GM12878 (cell line): ENCODE results near the gene THRA. TPM values are rescaled to one million over a fixed set of nuclear protein-coding genes. Genes with fewer than 3 reads are reported as not detected.

Source experiments
- ATAC-seq: fragments of 200-7000 bp; cut with Tn5 transposase; 3 replicates; pipeline ENCODE4 v1.9.1; 2020; ENCODE audit warnings: mild to moderate bottlenecking, moderate library complexity
- BruUV-seq: library from RNA; stranded (reverse); fragments of 400-500 nt; replicated peaks from 2 replicates; lab custom pipeline; 2021; lab: Mats Ljungman, UMichigan
- CTCF ChIA-PET: fragments of 300-600 bp; sonication (Branson Sonifier 250); formaldehyde crosslinking; extraction: SDS; loops from one replicate; lab custom pipeline; 2021; ENCODE audit warnings: inconsistent platforms; lab: Yijun Ruan, JAX
- POLR2A ChIA-PET: fragments of 350-600 bp; formaldehyde crosslinking; extraction: SDS; loops from one replicate; lab custom pipeline; 2021; ENCODE audit warnings: inconsistent platforms; lab: Charles Lee
- RAD21 ChIA-PET: fragments of 300-600 bp; sonication (Branson Sonifier 250); formaldehyde crosslinking; loops from one replicate; lab custom pipeline; 2023; ENCODE audit warnings: antibody characterized with exemption; ENCODE audit not compliant: unreplicated experiment; lab: Charles Lee
- SMC1A ChIA-PET: fragments of 300-600 bp; sonication (Branson Sonifier 250); formaldehyde crosslinking; loops from one replicate; lab custom pipeline; 2023; ENCODE audit not compliant: unreplicated experiment, uncharacterized antibody; lab: Charles Lee
- DNase-seq: peaks from one replicate; pipeline ENCODE4 v3.0.0-alpha.2; 2011; ENCODE audit warnings: low read depth, low spot score
- FAIRE-seq: peaks from 3 replicates; lab custom pipeline; 2011; peaks lifted over from hg19 to GRCh38; lab: Jason Lieb, UNC
- H2AFZ ChIP-seq: 2 replicates; pipeline ENCODE4 v1.6.0; 2011; ENCODE audit warnings: low read depth, low read length, control low read depth; ENCODE audit not compliant: control insufficient read depth
- H3K27ac ChIP-seq: 2 replicates; pipeline ENCODE4 v1.5.1; 2011; ENCODE audit warnings: control low read depth; ENCODE audit not compliant: control insufficient read depth, insufficient read depth
- H3K27me3 ChIP-seq, 2 experiments: replicated peaks in 1 of 2; 2 replicates each; pipeline versions ENCODE4 v1.6.0 to v1.6.1; 2011; ENCODE audit warnings: low read length in 1 of 2; ENCODE audit not compliant: control insufficient read depth in 2 of 2, insufficient read depth in 2 of 2
- H3K36me3 ChIP-seq, 2 experiments: 2 replicates each; pipeline ENCODE4 v1.5.1; 2011; ENCODE audit warnings: low read length in 1 of 2; ENCODE audit not compliant: control insufficient read depth in 2 of 2, insufficient read depth in 2 of 2
- H3K4me1 ChIP-seq: 2 replicates; pipeline ENCODE4 v1.6.1; 2011; ENCODE audit warnings: mild to moderate bottlenecking, low read length, moderate library complexity, mixed read lengths; ENCODE audit not compliant: control insufficient read depth, insufficient read depth
- H3K4me2 ChIP-seq: 2 replicates; pipeline ENCODE4 v1.6.0; 2011; ENCODE audit warnings: control low read depth; ENCODE audit not compliant: control insufficient read depth, insufficient read depth
- H3K4me3 ChIP-seq: fragments of 200-600 bp; sonication (generic); 2 replicates; pipeline ENCODE4 v1.5.1; 2016
- H3K79me2 ChIP-seq: 2 replicates; pipeline ENCODE4 v1.6.0; 2011; ENCODE audit warnings: low read length; ENCODE audit not compliant: control insufficient read depth, insufficient read depth
- H3K9ac ChIP-seq: 2 replicates; pipeline ENCODE4 v1.8.0; 2011; ENCODE audit warnings: low read length, control low read depth, mixed read lengths; ENCODE audit not compliant: control insufficient read depth, insufficient read depth
- H3K9me3 ChIP-seq: replicated peaks from 3 replicates; pipeline ENCODE4 v1.5.1; 2011; ENCODE audit warnings: mild to moderate bottlenecking, low read length; ENCODE audit not compliant: control insufficient read depth, insufficient read depth
- H4K20me1 ChIP-seq: 2 replicates; pipeline ENCODE4 v1.6.0; 2011; ENCODE audit not compliant: control insufficient read depth, insufficient read depth
- HCFC1 ChIP-seq: fragments of 150-350 bp; IDR thresholded peaks from 2 replicates; pipeline ENCODE4 v1.6.1; 2014; ENCODE audit warnings: low read length
- MTA3 ChIP-seq: IDR thresholded peaks from 2 replicates; pipeline ENCODE4 v1.6.1; 2012; ENCODE audit warnings: low read length, inconsistent platforms, borderline replicate concordance
- WRNIP1 ChIP-seq: IDR thresholded peaks from 2 replicates; pipeline ENCODE4 v1.6.1; 2011; ENCODE audit warnings: low read depth, low read length, improper control_type of control experiment, borderline replicate concordance
- WGBS: methylation state at CpG from one replicate; pipeline ENCODE4 v1.1.6; 2016; ENCODE audit warnings: low lambda C conversion rate; ENCODE audit not compliant: insufficient replicate concordance, insufficient coverage; ENCODE audit errors: missing lambda C conversion rate; 5-methylcytosine and 5-hydroxymethylcytosine counted together
- in situ Hi-C: fragments of 300-500 bp; cut with MboI; formaldehyde crosslinking; loops from 9 replicates; pipeline ENCODE4 v1.14.3; 2018; ENCODE audit warnings: mixed read lengths
- intact Hi-C: fragments of 100-400 bp; cut with micrococcal nuclease; formaldehyde crosslinking; loops from one replicate; pipeline ENCODE4 v1.14.2; 2022; ENCODE audit not compliant: unreplicated experiment
- polyA plus RNA-seq, 11 experiments: library from polyadenylated mRNA; depleted of rRNA in 4 of 11; unstranded in 6 of 11; stranded (reverse) in 5 of 11; fragments of >200 nt; fragmentation: Nextera tagmentation in 4 of 11; fragmentation: Illumina TruSeq in 1 of 11; extraction: Ambion mirVana in 4 of 11; extraction: Trizol in 1 of 11; gene quantifications; 1 replicate in 1 of 11; 2 replicates in 10 of 11; pipeline versions ENCODE4 v1.2.1 to v1.2.3, GENCODE V29; 2011 to 2016; ENCODE audit warnings: inconsistent platforms in 2 of 11, missing spikeins in 2 of 11, low read depth in 1 of 11
- total RNA-seq, 4 experiments: library from RNA; depleted of rRNA in 3 of 4; stranded (reverse); fragments of >200 nt in 3 of 4; fragmentation: Illumina TruSeq in 1 of 4; extraction: Trizol in 1 of 4; gene quantifications; 2 replicates each; pipeline versions ENCODE4 v1.2.1 to v1.2.3, GENCODE V29; 2013 to 2021
- TF ChIP-seq, protein P1 (sequence below): fragments of 450-650 bp; IDR thresholded peaks from 2 replicates; pipeline ENCODE4 v1.6.1; 2017; ENCODE audit warnings: mild to moderate bottlenecking

Gene THRA
- total and polyA plus RNA-seq, 10 of the 15 experiments (the other 5 are each of a cell fraction or from before 2014, with no cell fraction given) = 0.03 to 2.0 (median 0.64) TPM

DNA sequence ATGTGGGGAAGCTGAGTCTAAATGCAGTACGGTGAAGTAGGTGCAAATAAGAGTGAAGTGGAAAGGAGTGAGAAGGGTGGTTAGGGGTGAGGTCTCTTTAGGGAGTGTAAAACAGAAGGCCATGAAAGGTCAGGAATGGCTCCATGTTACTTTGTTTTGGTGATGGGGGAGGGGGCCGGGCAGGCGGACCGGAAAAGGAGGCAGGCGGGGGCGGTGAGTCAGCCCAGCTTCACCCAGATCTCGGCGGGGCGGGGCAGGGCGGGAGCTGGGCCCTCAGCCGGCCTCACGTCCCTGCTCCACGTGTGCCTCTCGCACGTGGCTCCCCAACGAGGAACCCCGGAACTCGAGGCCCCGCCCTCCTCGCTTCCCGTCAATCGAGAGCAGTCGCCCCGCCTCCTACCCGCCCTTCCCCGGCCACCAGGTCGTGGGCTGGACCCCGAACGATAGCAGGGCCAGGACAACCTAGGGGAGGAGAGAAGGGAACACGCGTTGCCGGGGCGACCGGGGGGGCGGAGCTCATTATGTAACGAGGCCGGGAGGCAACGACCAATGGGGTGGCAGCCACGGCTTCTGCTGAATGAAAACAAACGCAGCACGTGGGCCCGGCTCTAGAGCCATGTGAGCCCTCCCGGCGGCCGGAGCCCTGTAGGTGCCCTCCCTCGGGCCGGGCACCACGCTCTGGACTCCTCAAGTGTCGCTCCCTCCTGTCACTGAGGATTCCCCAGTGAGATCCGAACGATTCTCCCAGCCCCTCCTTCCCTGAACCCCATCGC lies 36.3 kb downstream of the THRA start (continued):
- TF ChIP-seq WRNIP1 (no peak), HCFC1 (peak; percentile 32)

DNA sequence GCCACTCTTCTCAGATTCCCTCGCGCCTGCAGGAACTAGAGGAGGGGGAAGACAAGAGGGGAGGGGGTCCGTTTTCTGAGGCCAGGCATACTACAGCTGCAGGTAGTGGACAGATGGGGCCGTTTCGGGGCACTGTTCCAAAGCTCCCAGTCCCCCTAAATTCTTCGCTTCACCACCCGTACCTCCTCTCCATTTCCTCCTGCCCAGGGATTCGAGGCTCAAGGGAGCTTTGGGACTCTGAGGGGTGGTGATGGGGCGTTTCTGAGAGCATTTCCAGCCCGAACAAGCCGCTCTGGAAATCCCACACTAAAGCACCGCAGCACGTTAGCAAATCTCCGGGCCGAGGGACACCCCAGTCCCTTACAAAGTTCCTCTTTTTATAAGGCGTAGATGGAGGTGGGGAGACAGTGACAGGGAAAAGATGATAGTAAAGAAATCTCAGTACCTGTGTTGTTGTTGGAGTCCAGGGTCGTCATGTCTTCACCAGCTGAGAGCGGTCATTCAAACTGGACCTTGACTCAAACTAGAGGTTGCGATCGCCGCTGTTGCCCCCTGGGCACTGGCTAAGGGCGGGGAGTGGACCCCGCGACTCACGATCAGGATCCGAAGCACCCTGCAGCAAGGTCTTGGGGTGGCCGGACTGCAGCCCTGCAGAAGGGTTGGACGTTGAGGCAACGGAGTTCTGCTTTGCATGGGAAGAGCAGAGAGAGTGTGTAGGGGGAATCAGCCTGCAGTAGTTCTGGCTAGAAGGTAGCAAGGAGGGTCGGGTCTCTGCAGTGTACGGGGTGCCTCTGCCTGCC lies 37.1 kb downstream of the THRA start:
- intact Hi-C loops (loop anchor here (1.0 kb wide), 1 partner anchor 12 kb away; no protein-coding TSS in a partner anchor), in situ Hi-C loops (no loop called here)
- peaks cover 11% of the 10 kb centered on the region for H3K79me2 ChIP-seq
- peak overlapping the region; percentile 63 for H3K4me2 ChIP-seq
- no peaks in the 10 kb centered on the region for H3K9me3 ChIP-seq
- peaks cover 0 to 2% of the 10 kb centered on the region in 2 experiments; a peak in 2 of 4 replicates for H3K36me3 ChIP-seq
- ChIA-PET RAD21 (interaction anchor here (0.9 to 7.7 kb wide), 18 partner anchors 8 to 263 kb away, joined by 3 to 155 read pairs (median 3); partner anchors contain the start of genes CASC3, CSF3, MED24 and MSL1), SMC1A (interaction anchor here (0.9 to 10.4 kb wide), 8 partner anchors 12 to 210 kb away, joined by 3 to 132 read pairs (median 4); partner anchors contain the start of genes RARA and THRA), CTCF (interaction anchor here (0.5 to 10.6 kb wide), 11 partner anchors 12 to 476 kb away, joined by 3 to 176 read pairs (median 7); partner anchors contain the start of genes CSF3, MED24 and PSMD3), POLR2A (interaction anchor here (0.5 to 3.8 kb wide), 23 partner anchors 7 to 649 kb away, joined by 3 to 50 read pairs (median 4); partner anchors contain the start of genes CASC3, MED1, MED24 and MSL1)
- 3% methylated on average over 31 of the region's 31 CpGs for WGBS
- H4K20me1 ChIP-seq = no peaks in the 10 kb centered on the region
- no peaks in the 10 kb centered on the region for H3K27me3 ChIP-seq
- TF ChIP-seq, protein P1, sequence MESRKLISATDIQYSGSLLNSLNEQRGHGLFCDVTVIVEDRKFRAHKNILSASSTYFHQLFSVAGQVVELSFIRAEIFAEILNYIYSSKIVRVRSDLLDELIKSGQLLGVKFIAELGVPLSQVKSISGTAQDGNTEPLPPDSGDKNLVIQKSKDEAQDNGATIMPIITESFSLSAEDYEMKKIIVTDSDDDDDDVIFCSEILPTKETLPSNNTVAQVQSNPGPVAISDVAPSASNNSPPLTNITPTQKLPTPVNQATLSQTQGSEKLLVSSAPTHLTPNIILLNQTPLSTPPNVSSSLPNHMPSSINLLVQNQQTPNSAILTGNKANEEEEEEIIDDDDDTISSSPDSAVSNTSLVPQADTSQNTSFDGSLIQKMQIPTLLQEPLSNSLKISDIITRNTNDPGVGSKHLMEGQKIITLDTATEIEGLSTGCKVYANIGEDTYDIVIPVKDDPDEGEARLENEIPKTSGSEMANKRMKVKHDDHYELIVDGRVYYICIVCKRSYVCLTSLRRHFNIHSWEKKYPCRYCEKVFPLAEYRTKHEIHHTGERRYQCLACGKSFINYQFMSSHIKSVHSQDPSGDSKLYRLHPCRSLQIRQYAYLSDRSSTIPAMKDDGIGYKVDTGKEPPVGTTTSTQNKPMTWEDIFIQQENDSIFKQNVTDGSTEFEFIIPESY = 0 out of 2 replicates have a peak, but pooled peaks have one; percentile 18
- no peak for TF ChIP-seq MTA3
- DNase-seq = no peak
- H3K27ac ChIP-seq = peak overlapping the region; percentile 17; the same call in 1 of the 2 replicates
- peak overlapping the region; percentile 31 for H3K9ac ChIP-seq
- peaks cover 72% of the 10 kb centered on the region for H3K4me1 ChIP-seq
- H3K4me3 ChIP-seq = peak overlapping the region; percentile 90
- H2AFZ ChIP-seq = peak overlapping the region; percentile 88
- ATAC-seq = no peak
- FAIRE-seq = no peak
- TSS peak; percentile 90 for BruUV-seq
